Measurements from ENCODE around the gene INPP4B.

Gene INPP4B

GRCh38 chr4:142293536-142293935 is 552.6 kb downstream of the INPP4B start:
- H3K9me3 ChIP-seq (ENCODE audit: severe bottlenecking) = no peaks in the 10 kb centered on the region
- no peak overlapping the region for H3K27ac ChIP-seq (ENCODE audit: poor library complexity, severe bottlenecking)
- ATAC-seq (ENCODE audit: low read depth) = no peak

GRCh38 chr4:142292231-142292630 is 553.9 kb downstream of the INPP4B start:
- H3K36me3 ChIP-seq (ENCODE audit: low read depth) = peaks cover 15% of the 10 kb centered on the region; the same call in 1 of the 2 replicates
- DNase-seq (ENCODE audit: low spot score) (no peak), ATAC-seq (ENCODE audit: low read depth) (no peak)
- H3K27ac ChIP-seq (ENCODE audit: poor library complexity, severe bottlenecking) = no peak overlapping the region
- no peak overlapping the region for H3K4me3 ChIP-seq (ENCODE audit: severe bottlenecking)
- no peaks in the 10 kb centered on the region for H3K4me1 ChIP-seq (ENCODE audit: insufficient read depth, poor library complexity, severe bottlenecking)
- H3K9me3 ChIP-seq (ENCODE audit: severe bottlenecking) = no peaks in the 10 kb centered on the region
- TF ChIP-seq CTCF (IDR thresholded peaks at IDR 0.05; ENCODE audit: poor library complexity, severe bottlenecking) = no peak
- H3K27me3 ChIP-seq (ENCODE audit: insufficient read depth, poor library complexity, severe bottlenecking) = no peaks in the 10 kb centered on the region

More at GRCh38 chr4:142293536-142293935, 552.6 kb downstream of the INPP4B start:
- TF ChIP-seq CTCF (IDR thresholded peaks at IDR 0.05; ENCODE audit: poor library complexity, severe bottlenecking) = no peak
- Histone ChIP-seq H3K27me3 (ENCODE audit: insufficient read depth, poor library complexity, severe bottlenecking) (no peaks in the 10 kb centered on the region), H3K4me1 (ENCODE audit: insufficient read depth, poor library complexity, severe bottlenecking) (no peaks in the 10 kb centered on the region), H3K36me3 (ENCODE audit: low read depth) (peaks cover 15% of the 10 kb centered on the region; the same call in 1 of the 2 replicates), H3K4me3 (ENCODE audit: severe bottlenecking) (no peak overlapping the region)
- no peak for DNase-seq (ENCODE audit: low spot score)

- Histone ChIP-seq H3K4me1 (ENCODE audit: insufficient read depth, poor library complexity, severe bottlenecking) (no peaks in the 10 kb centered on the region), H3K4me3 (ENCODE audit: severe bottlenecking) (no peak overlapping the region), H3K27me3 (ENCODE audit: insufficient read depth, poor library complexity, severe bottlenecking) (no peaks in the 10 kb centered on the region), H3K27ac (ENCODE audit: poor library complexity, severe bottlenecking) (no peak overlapping the region), H3K9me3 (ENCODE audit: severe bottlenecking) (no peaks in the 10 kb centered on the region), H3K36me3 (ENCODE audit: low read depth) (peaks cover 15% of the 10 kb centered on the region; the same call in 1 of the 2 replicates)
- ATAC-seq (ENCODE audit: low read depth) (no peak), DNase-seq (ENCODE audit: low spot score) (no peak)
- TF ChIP-seq CTCF (IDR thresholded peaks at IDR 0.05; ENCODE audit: poor library complexity, severe bottlenecking) = no peak
Observed at GRCh38 chr4:142291299-142292050, 554.6 kb downstream of the INPP4B start.

GRCh38 chr4:142287371-142287770 is 558.7 kb downstream of the INPP4B start:
- no peaks in the 10 kb centered on the region for H3K4me1 ChIP-seq (ENCODE audit: insufficient read depth, poor library complexity, severe bottlenecking)
- H3K9me3 ChIP-seq (ENCODE audit: severe bottlenecking) = no peaks in the 10 kb centered on the region
- TF ChIP-seq CTCF (IDR thresholded peaks at IDR 0.05; ENCODE audit: poor library complexity, severe bottlenecking) = no peak
- no peak overlapping the region for H3K27ac ChIP-seq (ENCODE audit: poor library complexity, severe bottlenecking)
- ATAC-seq (ENCODE audit: low read depth) (no peak), DNase-seq (ENCODE audit: low spot score) (no peak)
- no peaks in the 10 kb centered on the region for H3K27me3 ChIP-seq (ENCODE audit: insufficient read depth, poor library complexity, severe bottlenecking)
- H3K36me3 ChIP-seq (ENCODE audit: low read depth) = peaks cover 15% of the 10 kb centered on the region
- H3K4me3 ChIP-seq (ENCODE audit: severe bottlenecking) = no peak overlapping the region

GRCh38 chr4:142285222-142285583 is 560.9 kb downstream of the INPP4B start:
- no peaks in the 10 kb centered on the region; the same call in 1 of the 2 replicates for H3K36me3 ChIP-seq (ENCODE audit: low read depth)
- H3K27me3 ChIP-seq (ENCODE audit: insufficient read depth, poor library complexity, severe bottlenecking) = no peaks in the 10 kb centered on the region
- no peak overlapping the region for H3K4me3 ChIP-seq (ENCODE audit: severe bottlenecking)
- no peak for ATAC-seq (ENCODE audit: low read depth)
- peaks cover 5% of the 10 kb centered on the region for H3K4me1 ChIP-seq (ENCODE audit: insufficient read depth, poor library complexity, severe bottlenecking)
- DNase-seq (ENCODE audit: low spot score) = no peak
- no peak overlapping the region for H3K27ac ChIP-seq (ENCODE audit: poor library complexity, severe bottlenecking)
- TF ChIP-seq CTCF (IDR thresholded peaks at IDR 0.05; ENCODE audit: poor library complexity, severe bottlenecking) = no peak
- no peaks in the 10 kb centered on the region for H3K9me3 ChIP-seq (ENCODE audit: severe bottlenecking)

Measured in RWPE2 (cell line).